KOPT-K1 (cell line): ENCODE results near the gene PRICKLE4.
A peak's percentile ranks its signal among the peaks of the same experiment; 100 is the strongest.

Experiments
- H3K27ac ChIP-seq: fragments of 200-600 bp; sonication (generic); 2 replicates; pipeline ENCODE4 v1.5.1; 2016; ENCODE audit warnings: antibody characterized with exemption, mild to moderate bottlenecking, low read depth, low read length; ENCODE audit not compliant: poor library complexity, severe bottlenecking
- H3K36me3 ChIP-seq: fragments of 200-600 bp; sonication (generic); 2 replicates; pipeline ENCODE4 v1.5.1; 2017; ENCODE audit warnings: antibody characterized with exemption, mild to moderate bottlenecking, low read length, moderate library complexity; ENCODE audit not compliant: insufficient read depth
- H3K9me3 ChIP-seq: fragments of 200-600 bp; sonication (generic); 2 replicates; pipeline ENCODE4 v1.5.1; 2017; ENCODE audit warnings: antibody characterized with exemption, low read length, mild to moderate bottlenecking; ENCODE audit not compliant: insufficient read depth, poor library complexity, severe bottlenecking

Gene PRICKLE4

GRCh38 chr6:41780551-41781365, at the start of gene PRICKLE4:
Gene PRICKLE4, plus strand, starts transcription at chr6:41780782. Its CDS starts 2,692 bp downstream, at chr6:41783474.
- peak within 1 kb of the TSS; percentile 45 for H3K27ac ChIP-seq

GRCh38 chr6:41731561-41732086, 49.0 kb upstream of the PRICKLE4 start:
- no peak overlapping the region for H3K27ac ChIP-seq
- H3K36me3 ChIP-seq, result no peaks in the 10 kb centered on the region
- H3K9me3 ChIP-seq, result no peaks in the 10 kb centered on the region

More at GRCh38 chr6:41780551-41781365, at the start of gene PRICKLE4:
- Histone ChIP-seq H3K9me3 (no peaks in the 10 kb centered on the region), H3K36me3 (peaks cover 9% of the 10 kb centered on the region; the same call in 1 of the 2 replicates)

- H3K27ac ChIP-seq, result no peak overlapping the region
- H3K36me3 ChIP-seq, result no peaks in the 10 kb centered on the region
- H3K9me3 ChIP-seq, result no peaks in the 10 kb centered on the region
These were observed 48.4 kb upstream of the PRICKLE4 start for GRCh38 chr6:41732149-41732548.

- no peaks in the 10 kb centered on the region for H3K36me3 ChIP-seq
- H3K9me3 ChIP-seq, result no peaks in the 10 kb centered on the region
- H3K27ac ChIP-seq, result peak overlapping the region; percentile 49
These were observed 47.8 kb upstream of the PRICKLE4 start for GRCh38 chr6:41732591-41733359.

- H3K27ac ChIP-seq, result peak overlapping the region; percentile 49
- H3K9me3 ChIP-seq, result no peaks in the 10 kb centered on the region
- H3K36me3 ChIP-seq, result no peaks in the 10 kb centered on the region
These were observed 47.2 kb upstream of the PRICKLE4 start for GRCh38 chr6:41733360-41733706.

GRCh38 chr6:41733707-41734665, 46.6 kb upstream of the PRICKLE4 start:
- Histone ChIP-seq H3K36me3 (no peaks in the 10 kb centered on the region), H3K27ac (peak overlapping the region; percentile 49), H3K9me3 (no peaks in the 10 kb centered on the region)

GRCh38 chr6:41734666-41735426, 45.7 kb upstream of the PRICKLE4 start:
- peak overlapping the region; percentile 49 for H3K27ac ChIP-seq

GRCh38 chr6:41735427-41736185, 45.0 kb upstream of the PRICKLE4 start, which contains the start of gene TFEB:
Gene TFEB, minus strand, starts transcription at chr6:41735608. Its CDS starts 44,395 bp downstream, at chr6:41691213.
- Histone ChIP-seq H3K36me3 (no peaks in the 10 kb centered on the region), H3K27ac (peak within 1 kb of the TSS; percentile 49), H3K9me3 (no peaks in the 10 kb centered on the region)

More at GRCh38 chr6:41734666-41735426, 45.7 kb upstream of the PRICKLE4 start:
- Histone ChIP-seq H3K36me3 (no peaks in the 10 kb centered on the region), H3K9me3 (no peaks in the 10 kb centered on the region)

- Histone ChIP-seq H3K9me3 (no peaks in the 10 kb centered on the region), H3K27ac (no peak overlapping the region), H3K36me3 (no peaks in the 10 kb centered on the region)
These were observed 44.3 kb upstream of the PRICKLE4 start for GRCh38 chr6:41736186-41736733.

GRCh38 chr6:41736800-41737555, 43.6 kb upstream of the PRICKLE4 start:
- H3K27ac ChIP-seq, result no peak overlapping the region
- H3K9me3 ChIP-seq, result no peaks in the 10 kb centered on the region
- no peaks in the 10 kb centered on the region for H3K36me3 ChIP-seq

GRCh38 chr6:41737591-41738130, 42.9 kb upstream of the PRICKLE4 start:
- H3K9me3 ChIP-seq, result no peaks in the 10 kb centered on the region
- no peak overlapping the region for H3K27ac ChIP-seq
- H3K36me3 ChIP-seq, result no peaks in the 10 kb centered on the region

- no peaks in the 10 kb centered on the region for H3K9me3 ChIP-seq
- H3K36me3 ChIP-seq, result no peaks in the 10 kb centered on the region
- no peak overlapping the region for H3K27ac ChIP-seq
These were observed 41.5 kb upstream of the PRICKLE4 start for GRCh38 chr6:41739041-41739440.
